HEK293 (cell line): ENCODE results near the gene CXCL8.

Experiments
- CTCF ChIA-PET: fragments of 350-600 bp; formaldehyde crosslinking; extraction: SDS; loops from one replicate; lab custom pipeline; 2021; ENCODE audit warnings: antibody characterized with exemption; lab: Yijun Ruan, JAX
- POLR2A ChIA-PET: fragments of 300-600 bp; formaldehyde crosslinking; extraction: SDS; loops from one replicate; lab custom pipeline; 2020; ENCODE audit warnings: antibody characterized with exemption, inconsistent platforms; lab: Yijun Ruan, JAX
- H3K27ac ChIP-seq: fragments of 200-500 bp; sonication (Bioruptor generic); 2 replicates; pipeline ENCODE4 v1.5.1; 2014; ENCODE audit warnings: low read depth, low read length, control low read depth, inconsistent platforms; ENCODE audit errors: extremely low read depth
- H3K36me3 ChIP-seq, 2 experiments: fragments of 200-500 bp in 1 of 2; sonication (Bioruptor generic) in 1 of 2; 1 replicate in 1 of 2; 2 replicates in 1 of 2; pipeline ENCODE4 v1.5.1; 2014 to 2017; ENCODE audit warnings: inconsistent platforms in 2 of 2, low read length in 2 of 2; ENCODE audit not compliant: control insufficient read depth in 2 of 2, insufficient read depth in 1 of 2
- H3K4me1 ChIP-seq: fragments of 200-500 bp; sonication (Bioruptor generic); 2 replicates; pipeline ENCODE4 v1.5.1; 2014; ENCODE audit warnings: mild to moderate bottlenecking, low read length, inconsistent platforms; ENCODE audit not compliant: control insufficient read depth, insufficient read depth
- H3K4me3 ChIP-seq: 2 replicates; pipeline ENCODE4 v1.5.1; 2011; ENCODE audit warnings: low read depth, mild to moderate bottlenecking, control low read depth, low read length, moderate library complexity
- H3K9me3 ChIP-seq: fragments of 200-500 bp; sonication (Bioruptor generic); 2 replicates; pipeline ENCODE4 v1.5.1; 2014; ENCODE audit warnings: low read depth, low read length, inconsistent platforms; ENCODE audit not compliant: control insufficient read depth, insufficient read depth
- AEBP2 ChIP-seq: fragments of 450-650 bp; formaldehyde crosslinking; IDR thresholded peaks from 2 replicates; pipeline ENCODE4 v1.5.1; 2016; ENCODE audit warnings: missing biosample characterization, missing genetic modification characterization, borderline replicate concordance
- GLIS1 ChIP-seq: fragments of 450-650 bp; formaldehyde crosslinking; IDR thresholded peaks from 2 replicates; pipeline ENCODE4 v1.5.1; 2016; ENCODE audit warnings: missing biosample characterization, missing genetic modification characterization
- KLF1 ChIP-seq: fragments of 450-650 bp; formaldehyde crosslinking; IDR thresholded peaks from 2 replicates; pipeline ENCODE4 v1.5.1; 2016; ENCODE audit warnings: missing biosample characterization, missing genetic modification characterization
- MEIS1 ChIP-seq: sonication (generic); formaldehyde crosslinking; IDR thresholded peaks from 2 replicates; pipeline ENCODE4 v1.8.1; 2022; ENCODE audit warnings: missing genetic modification reagents, mild to moderate bottlenecking, borderline replicate concordance
- OSR2 ChIP-seq: fragments of 450-650 bp; formaldehyde crosslinking; IDR thresholded peaks from 2 replicates; pipeline ENCODE4 v1.5.1; 2016; ENCODE audit warnings: missing biosample characterization, missing genetic modification characterization
- OVOL3 ChIP-seq: fragments of 450-650 bp; formaldehyde crosslinking; IDR thresholded peaks from 2 replicates; pipeline ENCODE4 v1.5.1; 2016; ENCODE audit warnings: missing biosample characterization, missing genetic modification characterization
- TRIM28 ChIP-seq: IDR thresholded peaks from 2 replicates; pipeline ENCODE4 v1.6.1; 2011; ENCODE audit warnings: low read length, control low read depth, borderline replicate concordance
- YY2 ChIP-seq: fragments of 450-650 bp; formaldehyde crosslinking; IDR thresholded peaks from 2 replicates; pipeline ENCODE4 v1.5.1; 2016; ENCODE audit warnings: missing biosample characterization, missing genetic modification characterization
- ZBTB7A ChIP-seq: fragments of 450-650 bp; formaldehyde crosslinking; IDR thresholded peaks from 2 replicates; pipeline ENCODE4 v1.5.1; 2016; ENCODE audit warnings: low read depth, missing biosample characterization, missing genetic modification characterization
- ZFP69B ChIP-seq: fragments of 450-650 bp; formaldehyde crosslinking; IDR thresholded peaks from 2 replicates; pipeline ENCODE4 v1.5.1; 2016; ENCODE audit warnings: missing biosample characterization, missing genetic modification characterization
- ZNF157 ChIP-seq: fragments of 450-650 bp; formaldehyde crosslinking; IDR thresholded peaks from 2 replicates; pipeline ENCODE4 v1.5.1; 2016; ENCODE audit warnings: missing biosample characterization, missing genetic modification characterization
- ZNF223 ChIP-seq: fragments of 450-650 bp; formaldehyde crosslinking; IDR thresholded peaks from 2 replicates; pipeline ENCODE4 v1.5.1; 2016; ENCODE audit warnings: missing biosample characterization, missing genetic modification characterization
- ZNF292 ChIP-seq: fragments of 450-650 bp; formaldehyde crosslinking; IDR thresholded peaks from 2 replicates; pipeline ENCODE4 v1.5.1; 2016; ENCODE audit warnings: low read depth, missing biosample characterization, missing genetic modification characterization, borderline replicate concordance
- ZNF354C ChIP-seq: fragments of 450-650 bp; formaldehyde crosslinking; IDR thresholded peaks from 2 replicates; pipeline ENCODE4 v1.5.1; 2016; ENCODE audit warnings: missing biosample characterization, missing genetic modification characterization, low read depth, borderline replicate concordance
- ZNF529 ChIP-seq: fragments of 450-650 bp; formaldehyde crosslinking; IDR thresholded peaks from 2 replicates; pipeline ENCODE4 v1.5.1; 2017; ENCODE audit warnings: missing genetic modification characterization, missing biosample characterization; ENCODE audit not compliant: insufficient replicate concordance
- ZNF580 ChIP-seq: fragments of 450-650 bp; formaldehyde crosslinking; IDR thresholded peaks from 2 replicates; pipeline ENCODE4 v1.5.1; 2016; ENCODE audit warnings: missing biosample characterization, missing genetic modification characterization
- ZNF596 ChIP-seq: fragments of 450-650 bp; IDR thresholded peaks from 2 replicates; pipeline ENCODE4 v1.5.0; 2018; ENCODE audit warnings: missing biosample characterization, mild to moderate bottlenecking, missing genetic modification characterization, moderate library complexity
- ZNF645 ChIP-seq: fragments of 450-650 bp; formaldehyde crosslinking; IDR thresholded peaks from 2 replicates; pipeline ENCODE4; 2016; ENCODE audit warnings: missing biosample characterization, missing genetic modification characterization
- ZSCAN16 ChIP-seq: fragments of 450-650 bp; formaldehyde crosslinking; IDR thresholded peaks from 2 replicates; pipeline ENCODE4 v1.5.1; 2016; ENCODE audit warnings: missing biosample characterization, missing genetic modification characterization
- ZSCAN23 ChIP-seq: fragments of 450-650 bp; formaldehyde crosslinking; IDR thresholded peaks from 2 replicates; pipeline ENCODE4 v1.5.1; 2016; ENCODE audit warnings: missing biosample characterization, missing genetic modification characterization
- TF ChIP-seq, protein P1 (sequence below): fragments of 450-650 bp; formaldehyde crosslinking; IDR thresholded peaks from 2 replicates; pipeline ENCODE4 v1.5.1; 2016; ENCODE audit warnings: missing biosample characterization, missing genetic modification characterization
- TF ChIP-seq, protein P2 (sequence below): fragments of 450-650 bp; formaldehyde crosslinking; IDR thresholded peaks from 2 replicates; pipeline ENCODE4 v1.5.1; 2016; ENCODE audit warnings: missing biosample characterization, missing genetic modification characterization

CXCL8 gene

GRCh38 chr4:73698217-73698616 lies 42.2 kb upstream of the CXCL8 start:
- Histone ChIP-seq H3K27ac (no peak overlapping the region), H3K4me3 (no peak overlapping the region), H3K36me3 (no peaks in the 10 kb centered on the region), H3K4me1 (no peaks in the 10 kb centered on the region), H3K9me3 (no peaks in the 10 kb centered on the region)
- ChIA-PET CTCF (interaction anchor here (0.5 kb wide), 1 partner anchor 9 kb away, joined by 3 read pairs; no protein-coding TSS in a partner anchor), POLR2A (no interaction called here)
- TF ChIP-seq OSR2 (tag by site-specific recombination) (no peak), ZSCAN16 (tag by site-specific recombination) (no peak), ZNF580 (tag by site-specific recombination) (no peak), AEBP2 (tag by site-specific recombination) (no peak), ZNF596 (tag by site-specific recombination) (no peak), ZSCAN23 (tag by site-specific recombination) (no peak), KLF1 (tag by site-specific recombination) (no peak), ZBTB7A (tag by site-specific recombination) (no peak), TRIM28 (no peak)
- TF ChIP-seq, protein P1, sequence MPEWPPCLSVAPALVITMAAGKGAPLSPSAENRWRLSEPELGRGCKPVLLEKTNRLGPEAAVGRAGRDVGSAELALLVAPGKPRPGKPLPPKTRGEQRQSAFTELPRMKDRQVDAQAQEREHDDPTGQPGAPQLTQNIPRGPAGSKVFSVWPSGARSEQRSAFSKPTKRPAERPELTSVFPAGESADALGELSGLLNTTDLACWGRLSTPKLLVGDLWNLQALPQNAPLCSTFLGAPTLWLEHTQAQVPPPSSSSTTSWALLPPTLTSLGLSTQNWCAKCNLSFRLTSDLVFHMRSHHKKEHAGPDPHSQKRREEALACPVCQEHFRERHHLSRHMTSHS (tag by site-specific recombination): no peak
- TF ChIP-seq, protein P2, sequence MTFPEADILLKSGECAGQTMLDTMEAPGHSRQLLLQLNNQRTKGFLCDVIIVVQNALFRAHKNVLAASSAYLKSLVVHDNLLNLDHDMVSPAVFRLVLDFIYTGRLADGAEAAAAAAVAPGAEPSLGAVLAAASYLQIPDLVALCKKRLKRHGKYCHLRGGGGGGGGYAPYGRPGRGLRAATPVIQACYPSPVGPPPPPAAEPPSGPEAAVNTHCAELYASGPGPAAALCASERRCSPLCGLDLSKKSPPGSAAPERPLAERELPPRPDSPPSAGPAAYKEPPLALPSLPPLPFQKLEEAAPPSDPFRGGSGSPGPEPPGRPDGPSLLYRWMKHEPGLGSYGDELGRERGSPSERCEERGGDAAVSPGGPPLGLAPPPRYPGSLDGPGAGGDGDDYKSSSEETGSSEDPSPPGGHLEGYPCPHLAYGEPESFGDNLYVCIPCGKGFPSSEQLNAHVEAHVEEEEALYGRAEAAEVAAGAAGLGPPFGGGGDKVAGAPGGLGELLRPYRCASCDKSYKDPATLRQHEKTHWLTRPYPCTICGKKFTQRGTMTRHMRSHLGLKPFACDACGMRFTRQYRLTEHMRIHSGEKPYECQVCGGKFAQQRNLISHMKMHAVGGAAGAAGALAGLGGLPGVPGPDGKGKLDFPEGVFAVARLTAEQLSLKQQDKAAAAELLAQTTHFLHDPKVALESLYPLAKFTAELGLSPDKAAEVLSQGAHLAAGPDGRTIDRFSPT: no peak

DNA sequence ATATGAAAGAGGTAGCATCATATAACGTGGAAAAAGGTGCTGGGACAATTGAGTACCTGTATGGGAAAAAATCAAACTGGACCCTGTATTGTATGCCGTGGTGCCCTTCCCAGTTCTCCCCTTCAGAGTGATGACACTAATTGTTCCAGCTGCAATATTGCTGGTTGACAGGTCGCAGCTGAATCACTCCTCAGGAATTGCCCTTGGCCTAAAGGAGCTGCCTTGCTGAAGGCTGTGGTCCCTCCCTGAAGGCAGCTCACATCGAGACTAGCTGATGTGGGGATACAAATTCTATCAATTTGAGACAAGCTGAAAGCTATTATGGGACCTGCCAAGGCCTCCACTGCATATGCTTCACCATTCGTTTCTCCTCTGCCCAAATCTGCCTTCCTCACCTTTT lies 39.3 kb upstream of the CXCL8 start:
- Histone ChIP-seq H3K9me3 (no peaks in the 10 kb centered on the region), H3K4me3 (no peak overlapping the region)
- TF ChIP-seq ZFP69B (tag by site-specific recombination) (no peak), ZNF645 (tag by site-specific recombination) (no peak), ZNF529 (tag by site-specific recombination) (no peak), KLF1 (tag by site-specific recombination) (no peak), ZNF157 (tag by site-specific recombination) (no peak), YY2 (tag by site-specific recombination) (no peak), ZNF223 (tag by site-specific recombination) (no peak), ZNF292 (tag by site-specific recombination) (no peak), ZNF354C (no peak), MEIS1 (no peak), GLIS1 (tag by site-specific recombination) (no peak), OVOL3 (tag by site-specific recombination) (no peak)
- TF ChIP-seq, all 188 proteins: peak for 0
- Histone ChIP-seq H3K27ac (no peak overlapping the region), H3K36me3 (no peaks in the 10 kb centered on the region), H3K4me1 (no peaks in the 10 kb centered on the region)
- POLR2A ChIA-PET: no interaction called here
- CTCF ChIA-PET: interaction anchor here (0.6 kb wide), 1 partner anchor 30 kb away, joined by 3 read pairs; no protein-coding TSS in a partner anchor
